Liver (tissue), 3 donors: Measurements from ENCODE around the gene SMG6.

Source experiments
- CTCF ChIP-seq: fragments of 150-350 bp; IDR thresholded peaks from 2 replicates; pipeline ENCODE4 v1.5.1; 2017; ENCODE audit warnings: improper control_type of control experiment, low read depth, low read length; ENCODE audit not compliant: missing input control
- GABPA ChIP-seq, 2 donors: IDR thresholded peaks in 1 of 2; conservative IDR thresholded peaks in 1 of 2; 2 replicates each; pipeline ENCODE4 v1.6.1; 2016; ENCODE audit warnings: antibody characterized with exemption in 2 of 2, mild to moderate bottlenecking in 1 of 2, moderate library complexity in 1 of 2
- SP1 ChIP-seq: IDR thresholded peaks from 2 replicates; pipeline ENCODE4 v1.6.1; 2018; ENCODE audit warnings: antibody characterized with exemption, mild to moderate bottlenecking
- donor health status: healthy.
- donor health status: healthy.

DNA sequence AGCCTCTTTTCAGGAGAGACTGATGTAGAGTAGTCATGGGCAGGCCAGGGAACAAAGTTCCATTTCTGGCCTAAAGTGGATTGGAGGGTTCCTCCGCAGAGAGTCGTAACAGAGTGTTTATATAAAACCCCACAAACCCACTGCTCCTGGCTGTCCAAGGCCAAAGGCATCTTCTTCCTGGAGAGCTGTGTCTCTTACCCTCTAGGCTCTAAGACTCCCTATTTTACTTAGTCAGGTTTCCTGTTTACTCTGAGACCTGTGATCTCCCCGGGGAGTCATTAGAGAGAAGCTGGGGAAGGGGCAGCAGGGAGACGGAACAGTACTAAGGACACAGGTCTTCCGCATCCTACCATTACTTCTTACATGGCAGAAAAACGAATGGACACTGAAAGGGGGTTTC, 179.2 kb downstream of the SMG6 start:
- TF ChIP-seq GABPA (IDR thresholded peaks at IDR 0.05 in 1 of 2, conservative IDR thresholded peaks at IDR 0.05 in 1 of 2) (no peak), CTCF (no peak), SP1 (no peak)
